ENCODE data around the gene RNF41.

DNA sequence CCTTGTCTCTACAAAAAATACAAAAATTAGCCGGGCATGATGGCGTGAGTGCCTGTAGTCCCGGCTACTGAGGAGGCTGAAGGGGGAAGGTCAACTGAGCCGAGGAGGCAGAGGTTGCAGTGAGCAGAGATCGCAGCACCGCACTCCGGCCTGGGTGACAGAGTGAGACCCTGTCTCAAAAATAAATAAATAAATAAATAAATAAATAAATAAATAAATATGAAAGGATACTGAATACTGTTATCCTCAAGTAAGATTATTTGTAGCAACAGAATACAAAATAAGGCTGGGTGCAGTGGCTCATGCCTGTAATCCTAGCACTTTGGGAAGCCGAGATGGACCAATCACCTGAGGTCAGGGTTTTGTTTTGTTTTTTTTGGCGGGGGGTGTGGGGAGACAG is 1.9 kb downstream of the RNF41 start:
- TF ChIP-seq POLR2A (IDR thresholded peaks at IDR 0.05) (no peak), CTCF (IDR thresholded peaks at IDR 0.05) (no peak)

All from right lobe of liver (tissue), 4 donors.